Activated naive CD4-positive, alpha-beta T cell treated with anti-CD3 and anti-CD28 coated beads for 36 hours (primary cell): ENCODE measurements around the gene ZFAND4. TPM values are rescaled to one million over a fixed set of nuclear protein-coding genes. Genes with fewer than 3 reads are reported as not detected.
"Not testable (repeated sequence)": the region's sequence is repeated elsewhere in the genome, so short reads cannot be mapped to it uniquely, and the experiment has no call there.

Source experiments
- CTCF ChIA-PET: fragments of 350-600 bp; sonication (Branson Sonifier 250); formaldehyde crosslinking; loops from one replicate; lab custom pipeline; 2021; ENCODE audit warnings: antibody characterized with exemption; lab: Charles Lee
- DNase-seq: peaks from one replicate; pipeline ENCODE4 v3.0.0-alpha.2; 2020
- H3K27ac Mint-ChIP-seq: one replicate; pipeline ENCODE4 v1.8.0; 2021; ENCODE audit warnings: mild to moderate bottlenecking, mixed read lengths
- H3K27me3 Mint-ChIP-seq: one replicate; pipeline ENCODE4 v1.8.0; 2021; ENCODE audit warnings: low read depth, mixed read lengths
- H3K36me3 Mint-ChIP-seq: one replicate; pipeline ENCODE4 v1.8.0; 2021; ENCODE audit warnings: low read depth, mixed read lengths
- H3K4me1 Mint-ChIP-seq: one replicate; pipeline ENCODE4 v1.8.0; 2021; ENCODE audit warnings: low read depth, mixed read lengths
- H3K4me3 Mint-ChIP-seq: one replicate; pipeline ENCODE4 v1.8.0; 2021; ENCODE audit warnings: mild to moderate bottlenecking, moderate library complexity, mixed read lengths
- H3K9me3 Mint-ChIP-seq: one replicate; pipeline ENCODE4 v1.8.0; 2021; ENCODE audit warnings: mixed read lengths
- intact Hi-C: fragments of 100-400 bp; cut with micrococcal nuclease; formaldehyde crosslinking; loops from one replicate; pipeline ENCODE4 v1.15.1; 2023
- total RNA-seq, 2 experiments: library from RNA; stranded (reverse); gene quantifications; one replicate each; pipeline ENCODE4 v1.2.3, GENCODE V29; 2021

The ZFAND4 gene
- total RNA-seq, 2 experiments from 2014 or later = 13.3 to 14.7 TPM

DNA sequence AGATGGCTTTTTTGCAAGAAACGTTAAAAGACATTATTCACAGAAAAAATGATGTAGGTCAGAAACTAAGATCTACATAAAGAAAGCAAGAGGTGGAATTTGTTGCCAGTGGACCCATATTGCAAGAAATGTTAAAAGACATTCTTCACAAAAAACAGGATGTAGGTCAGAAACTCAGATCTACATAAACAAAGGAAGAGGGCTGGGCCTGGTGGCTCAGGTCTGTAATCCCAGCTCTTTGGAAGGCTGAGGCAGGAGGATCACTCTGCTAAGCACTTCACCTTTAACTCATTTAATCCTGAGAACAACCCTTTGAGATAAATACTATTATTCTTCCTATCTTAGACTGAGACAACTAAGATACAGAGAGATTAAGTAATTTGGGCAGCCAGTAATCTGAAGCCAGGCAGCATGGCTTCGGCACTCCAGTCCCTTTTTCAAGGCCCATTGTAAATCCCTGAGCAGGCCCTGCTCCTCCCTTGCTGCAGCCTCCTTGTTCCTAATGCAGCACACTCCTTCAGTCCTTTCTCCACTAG lies 11.6 kb downstream of the ZFAND4 start:
- intact Hi-C loops = no loop called here
- H3K4me3 Mint-ChIP-seq = no peak overlapping the region
- DNase-seq = no peak
- H3K4me1 Mint-ChIP-seq = peaks cover 27% of the 10 kb centered on the region
- CTCF ChIA-PET = no interaction called here
- no peak overlapping the region for H3K27ac Mint-ChIP-seq
- H3K27me3 Mint-ChIP-seq = no peaks in the 10 kb centered on the region
- H3K9me3 Mint-ChIP-seq = peaks cover 18% of the 10 kb centered on the region
- H3K36me3 Mint-ChIP-seq = peaks cover 39% of the 10 kb centered on the region

DNA sequence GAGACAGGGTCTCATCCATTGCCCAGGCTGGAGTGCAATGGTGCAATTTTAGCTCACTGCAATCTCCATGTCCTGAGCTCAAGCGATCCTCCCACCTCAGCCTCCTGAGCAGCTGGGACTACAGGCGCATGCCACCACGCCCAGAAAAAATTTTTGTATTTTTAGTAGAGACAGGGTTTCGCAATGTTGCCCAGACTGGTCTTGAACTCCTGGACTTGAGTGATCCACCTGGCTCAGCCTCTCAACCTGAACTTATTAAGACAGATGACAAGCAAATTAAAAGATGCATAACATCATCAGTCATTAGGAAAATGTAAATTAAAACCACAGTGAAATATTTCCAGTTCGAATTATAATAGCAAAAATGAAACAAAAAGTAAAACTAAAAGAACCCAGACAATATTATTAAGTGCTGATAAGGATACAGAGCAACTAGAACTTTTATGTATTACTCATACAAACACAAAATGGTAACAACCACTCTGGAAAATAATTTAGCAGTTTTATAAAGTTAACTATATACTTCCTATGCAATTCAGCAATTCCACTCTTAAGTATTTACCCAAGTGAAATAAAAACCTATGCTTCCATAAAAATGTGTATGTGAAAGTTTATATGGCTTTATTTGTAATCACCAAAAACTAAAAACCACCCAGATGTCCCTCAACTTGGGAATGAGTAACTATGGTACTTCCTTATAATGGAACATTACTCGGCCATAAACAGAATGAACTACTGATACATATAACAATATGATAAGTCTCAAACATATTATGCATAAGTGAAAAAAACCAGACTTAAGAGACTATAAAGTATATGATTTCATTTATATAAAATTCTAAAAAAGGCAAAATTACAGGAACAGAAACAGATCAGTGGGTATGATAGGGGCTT lies 15.3 kb downstream of the ZFAND4 start:
- Mint-ChIP-seq H3K4me1 (peaks cover 39% of the 10 kb centered on the region), H3K36me3 (peaks cover 39% of the 10 kb centered on the region), H3K27me3 (no peaks in the 10 kb centered on the region), H3K4me3 (no peak overlapping the region), H3K9me3 (peaks cover 15% of the 10 kb centered on the region), H3K27ac (no peak overlapping the region)
- DNase-seq = no peak
- intact Hi-C loops = no loop called here
- CTCF ChIA-PET = interaction anchor here (0.6 kb wide), 1 partner anchor 361 kb away, joined by 7 read pairs; no protein-coding TSS in a partner anchor

- CTCF ChIA-PET = no interaction called here
- Mint-ChIP-seq H3K27me3 (no peaks in the 10 kb centered on the region), H3K4me3 (no peak overlapping the region), H3K27ac (no peak overlapping the region), H3K36me3 (peaks cover 22% of the 10 kb centered on the region), H3K9me3 (peaks cover 3% of the 10 kb centered on the region), H3K4me1 (peaks cover 34% of the 10 kb centered on the region)
- DNase-seq = no peak
- intact Hi-C loops = loop anchor here (2.0 kb wide), 1 partner anchor 18 kb away; the partner anchor contains the start of gene ZFAND4
Measured at GRCh38 chr10:45655219-45655618, 17.4 kb downstream of the ZFAND4 start.

DNA sequence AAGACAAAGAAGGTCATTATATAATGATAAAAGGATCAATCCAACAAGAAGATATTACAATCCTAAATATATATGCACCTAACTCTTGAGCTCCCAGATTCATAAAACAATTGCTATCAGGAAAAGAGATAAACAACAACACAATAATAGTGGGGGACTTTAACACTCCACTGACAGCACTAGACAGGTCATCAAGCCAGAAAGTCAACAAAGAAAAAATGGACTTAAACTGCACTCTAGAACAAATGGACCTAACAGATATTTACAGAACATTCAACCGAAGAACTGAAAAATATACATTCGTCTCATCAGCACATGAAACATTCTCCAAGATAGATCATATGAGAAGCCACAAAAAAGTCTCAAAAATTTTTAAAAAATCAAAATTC lies 17.8 kb downstream of the ZFAND4 start:
- peaks cover 34% of the 10 kb centered on the region for H3K4me1 Mint-ChIP-seq
- CTCF ChIA-PET = interaction anchor here (0.6 kb wide), 2 partner anchors 14 to 78 kb away, joined by 3 to 6 read pairs; no protein-coding TSS in a partner anchor
- not testable (repeated sequence) for DNase-seq, H3K27ac Mint-ChIP-seq, H3K9me3 Mint-ChIP-seq, H3K27me3 Mint-ChIP-seq, H3K4me3 Mint-ChIP-seq
- peaks cover 19% of the 10 kb centered on the region for H3K36me3 Mint-ChIP-seq
- intact Hi-C loops = loop anchor here (2.0 kb wide), 1 partner anchor 18 kb away; the partner anchor contains the start of gene ZFAND4

GRCh38 chr10:45653454-45653853 lies 19.1 kb downstream of the ZFAND4 start:
- CTCF ChIA-PET = no interaction called here
- Mint-ChIP-seq H3K4me3 (no peak overlapping the region), H3K9me3 (no peaks in the 10 kb centered on the region), H3K36me3 (peaks cover 12% of the 10 kb centered on the region), H3K27me3 (no peaks in the 10 kb centered on the region), H3K27ac (no peak overlapping the region), H3K4me1 (peaks cover 32% of the 10 kb centered on the region)
- DNase-seq = no peak
- intact Hi-C loops = no loop called here

GRCh38 chr10:45652511-45652910 lies 20.1 kb downstream of the ZFAND4 start:
- H3K4me1 Mint-ChIP-seq = peaks cover 29% of the 10 kb centered on the region
- no peak for DNase-seq
- H3K4me3 Mint-ChIP-seq = no peak overlapping the region
- H3K27me3 Mint-ChIP-seq = no peaks in the 10 kb centered on the region
- no peaks in the 10 kb centered on the region for H3K9me3 Mint-ChIP-seq
- no peak overlapping the region for H3K27ac Mint-ChIP-seq
- peaks cover 9% of the 10 kb centered on the region for H3K36me3 Mint-ChIP-seq
- CTCF ChIA-PET = no interaction called here
- intact Hi-C loops = no loop called here

DNA sequence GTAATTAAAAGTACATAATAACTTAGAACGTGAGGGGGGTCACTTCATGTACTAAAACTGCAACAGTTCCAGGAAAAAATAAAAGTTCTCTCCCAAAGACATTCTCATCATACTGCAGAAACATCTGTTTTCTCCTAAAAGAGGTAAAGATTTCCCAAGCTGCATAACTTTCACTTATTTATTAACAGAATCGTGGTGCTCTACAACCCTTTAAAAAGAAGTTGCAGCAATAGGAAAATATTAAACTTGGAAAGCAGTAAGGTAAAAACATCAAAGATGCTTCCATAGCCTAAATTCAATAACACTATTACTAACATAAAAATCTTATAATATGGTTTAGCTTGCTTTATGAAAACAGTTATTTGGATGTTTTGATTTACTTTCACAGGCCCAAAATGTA lies 23.3 kb downstream of the ZFAND4 start:
- Mint-ChIP-seq H3K27me3 (no peaks in the 10 kb centered on the region), H3K4me3 (no peak overlapping the region), H3K4me1 (peaks cover 5% of the 10 kb centered on the region), H3K36me3 (peaks cover 5% of the 10 kb centered on the region), H3K9me3 (no peaks in the 10 kb centered on the region), H3K27ac (no peak overlapping the region)
- intact Hi-C loops = no loop called here
- no peak for DNase-seq
- CTCF ChIA-PET = no interaction called here

- no peak for DNase-seq
- H3K27me3 Mint-ChIP-seq = no peaks in the 10 kb centered on the region
- no peak overlapping the region for H3K27ac Mint-ChIP-seq
- H3K4me1 Mint-ChIP-seq = no peaks in the 10 kb centered on the region
- intact Hi-C loops = no loop called here
- H3K9me3 Mint-ChIP-seq = no peaks in the 10 kb centered on the region
- CTCF ChIA-PET = interaction anchor here (0.6 kb wide), 1 partner anchor 22 kb away, joined by 3 read pairs; no protein-coding TSS in a partner anchor
- no peak overlapping the region for H3K4me3 Mint-ChIP-seq
- peaks cover 2% of the 10 kb centered on the region for H3K36me3 Mint-ChIP-seq
Measured at GRCh38 chr10:45647118-45647517, 25.5 kb downstream of the ZFAND4 start.

DNA sequence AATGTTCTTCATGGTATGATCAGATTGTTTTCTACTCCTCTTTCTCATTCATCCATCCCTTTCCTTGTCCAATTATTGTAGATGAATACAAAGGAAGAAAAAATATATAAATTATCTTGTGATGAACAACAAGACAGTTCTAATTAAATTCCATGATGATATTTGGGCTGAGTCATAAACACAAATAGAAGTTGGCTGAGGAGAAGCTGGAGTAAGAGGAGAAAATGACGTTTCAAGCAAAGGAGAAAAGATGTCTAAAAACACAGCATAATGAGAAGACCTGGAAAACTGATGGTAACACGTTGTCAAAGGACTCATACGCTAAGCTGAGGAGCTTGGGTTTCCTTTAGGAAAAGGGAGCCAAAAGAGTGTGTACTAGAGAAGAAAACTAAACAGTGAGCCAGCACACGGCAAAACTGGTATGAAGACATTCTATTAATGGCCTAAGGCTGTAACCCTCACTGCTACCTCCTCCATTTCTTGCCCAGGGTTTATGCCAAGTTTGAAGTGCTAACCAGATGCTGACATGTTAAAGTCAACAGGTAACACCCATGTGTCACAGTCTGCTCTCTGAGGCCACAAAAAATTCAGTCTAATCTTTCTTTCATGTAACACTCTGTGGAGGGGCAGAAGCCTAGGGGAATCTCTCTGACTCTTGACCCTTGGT lies 26.1 kb downstream of the ZFAND4 start:
- CTCF ChIA-PET = no interaction called here
- no peak overlapping the region for H3K4me3 Mint-ChIP-seq
- intact Hi-C loops = no loop called here
- no peaks in the 10 kb centered on the region for H3K9me3 Mint-ChIP-seq
- H3K27me3 Mint-ChIP-seq = no peaks in the 10 kb centered on the region
- DNase-seq = no peak
- H3K4me1 Mint-ChIP-seq = no peaks in the 10 kb centered on the region
- H3K27ac Mint-ChIP-seq = no peak overlapping the region
- H3K36me3 Mint-ChIP-seq = peaks cover 2% of the 10 kb centered on the region

- Mint-ChIP-seq H3K4me1 (no peaks in the 10 kb centered on the region), H3K27ac (no peak overlapping the region), H3K4me3 (no peak overlapping the region), H3K36me3 (peaks cover 7% of the 10 kb centered on the region), H3K27me3 (no peaks in the 10 kb centered on the region), H3K9me3 (no peaks in the 10 kb centered on the region)
- no peak for DNase-seq
- intact Hi-C loops = no loop called here
- CTCF ChIA-PET = interaction anchor here (1.2 kb wide), 1 partner anchor 180 kb away, joined by 3 read pairs; no protein-coding TSS in a partner anchor
Measured at GRCh38 chr10:45644527-45644926, 28.0 kb downstream of the ZFAND4 start.

DNA sequence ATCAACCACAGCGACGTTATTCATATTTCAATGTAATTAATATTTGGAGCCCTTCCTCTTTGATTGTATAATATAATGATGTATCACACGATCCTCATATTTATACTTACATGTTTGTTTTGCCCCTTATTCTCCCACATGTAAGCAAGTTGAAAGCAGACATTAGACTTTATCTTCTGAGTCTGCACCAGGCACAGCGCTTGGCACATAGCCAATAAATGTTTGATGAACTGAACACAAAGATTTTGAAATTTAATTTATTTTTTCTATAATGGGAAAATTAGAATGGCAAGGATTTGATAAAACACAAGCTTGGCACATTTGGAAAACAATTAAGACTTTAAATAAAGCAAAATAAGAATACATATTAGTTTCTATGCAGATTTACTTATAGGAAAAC lies 31.6 kb downstream of the ZFAND4 start:
- H3K9me3 Mint-ChIP-seq = no peaks in the 10 kb centered on the region
- no peaks in the 10 kb centered on the region for H3K4me1 Mint-ChIP-seq
- peaks cover 19% of the 10 kb centered on the region for H3K36me3 Mint-ChIP-seq
- CTCF ChIA-PET = no interaction called here
- no peak for DNase-seq
- no peak overlapping the region for H3K27ac Mint-ChIP-seq
- H3K4me3 Mint-ChIP-seq = no peak overlapping the region
- intact Hi-C loops = no loop called here
- no peaks in the 10 kb centered on the region for H3K27me3 Mint-ChIP-seq

DNA sequence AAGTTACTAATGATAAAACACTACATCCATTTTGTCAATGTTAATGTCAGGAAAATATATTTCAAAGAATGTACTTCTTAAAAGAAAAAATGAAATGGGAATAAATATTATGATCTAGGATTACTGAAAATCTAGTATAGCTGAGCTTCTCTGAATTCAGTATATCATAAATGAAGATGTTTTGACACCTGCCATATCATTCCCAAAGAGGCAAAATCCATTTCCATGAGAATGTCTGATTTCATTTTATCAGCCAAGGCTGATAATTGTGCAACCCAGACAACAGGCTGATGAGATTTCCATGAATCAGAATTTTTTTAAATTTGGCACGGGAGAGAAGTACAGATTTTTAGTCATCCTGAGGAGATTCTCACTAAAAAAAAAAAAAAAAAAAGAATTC lies 32.5 kb downstream of the ZFAND4 start:
- Mint-ChIP-seq H3K27ac (no peak overlapping the region), H3K36me3 (peaks cover 23% of the 10 kb centered on the region), H3K9me3 (peaks cover 2% of the 10 kb centered on the region), H3K4me1 (no peaks in the 10 kb centered on the region), H3K27me3 (no peaks in the 10 kb centered on the region), H3K4me3 (no peak overlapping the region)
- CTCF ChIA-PET = no interaction called here
- no peak for DNase-seq
- intact Hi-C loops = no loop called here
